ENCODE data around the gene PTP4A2.

The PTP4A2 gene

GRCh38 chr1:31875636-31876236, 62.4 kb downstream of the PTP4A2 start:
- H3K27me3 ChIP-seq (ENCODE audit: control insufficient read depth in 5 of 5, insufficient read depth in 4 of 5, low read length in 5 of 5): no peaks in the 10 kb centered on the region
- H3K4me1 ChIP-seq (ENCODE audit: control insufficient read depth in 5 of 5, insufficient read depth in 5 of 5, low read length in 5 of 5): peaks cover 2 to 26% (median 10%) of the 10 kb centered on the region in 5 donors
- no peak overlapping the region for H3K4me3 ChIP-seq (ENCODE audit: low read depth in 1 of 5, low read length in 5 of 5)
- H3K36me3 ChIP-seq (ENCODE audit: control insufficient read depth in 5 of 5, insufficient read depth in 5 of 5, low read length in 5 of 5): no peaks in the 10 kb centered on the region
- H3K27ac ChIP-seq (ENCODE audit: low read depth, low read length): no peak overlapping the region
- H3K9me3 ChIP-seq (ENCODE audit: control insufficient read depth in 5 of 5, low read length in 5 of 5): no peaks in the 10 kb centered on the region
- H3K9ac ChIP-seq (ENCODE audit: low read length in 5 of 5): no peak overlapping the region

GRCh38 chr1:31874942-31875341, 63.2 kb downstream of the PTP4A2 start:
- H3K4me3 ChIP-seq (ENCODE audit: low read depth in 1 of 5, low read length in 5 of 5): no peak overlapping the region
- H3K9ac ChIP-seq (ENCODE audit: low read length in 5 of 5): no peak overlapping the region
- peaks cover 2 to 24% (median 10%) of the 10 kb centered on the region in 5 donors for H3K4me1 ChIP-seq (ENCODE audit: control insufficient read depth in 5 of 5, insufficient read depth in 5 of 5, low read length in 5 of 5)

DNA sequence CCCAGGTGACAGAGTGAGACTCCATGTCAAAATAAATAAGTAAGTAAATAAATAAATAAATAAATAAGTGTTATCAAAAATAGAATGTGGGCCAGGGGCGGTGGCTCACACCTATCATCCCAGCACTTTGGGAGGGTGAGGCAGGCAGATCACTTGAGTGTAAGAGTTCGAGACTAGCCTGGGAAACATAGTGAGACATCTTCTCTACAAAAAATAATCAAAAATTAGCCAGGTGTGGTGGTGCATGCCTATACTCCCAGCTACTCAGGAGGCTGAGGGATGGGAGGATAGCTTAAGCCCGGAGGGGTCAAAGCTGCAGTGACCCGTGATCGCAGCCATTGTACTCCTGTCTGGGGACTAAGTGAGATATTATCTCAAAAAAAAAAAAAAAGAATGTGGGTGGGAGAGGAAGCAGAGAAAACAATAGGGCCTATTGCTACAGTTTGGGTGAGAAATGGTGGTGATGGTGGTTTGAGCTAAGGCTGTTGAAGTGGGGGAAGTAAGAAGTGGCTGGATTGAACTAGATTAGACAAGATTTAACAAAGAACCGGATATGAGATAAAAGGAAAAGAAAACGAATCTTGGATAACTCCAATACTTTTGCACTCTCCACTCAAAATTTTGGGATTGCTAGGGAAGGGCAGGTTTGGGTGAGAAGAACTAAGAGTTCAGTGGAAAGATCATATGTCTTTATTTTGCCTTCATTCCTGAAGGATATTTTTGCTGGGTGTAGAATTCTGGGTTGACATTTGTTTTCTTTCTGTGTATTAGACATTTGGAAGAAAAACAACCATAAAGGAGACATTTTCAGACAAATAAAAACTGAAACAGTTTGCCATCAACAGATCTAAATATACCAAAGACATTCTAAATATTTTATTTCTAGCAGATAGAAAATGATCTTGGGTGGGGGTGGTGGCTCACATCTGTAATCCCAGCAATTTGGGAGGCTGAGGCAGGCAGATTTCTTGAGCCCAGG, 65.2 kb downstream of the PTP4A2 start:
- no peak overlapping the region for H3K4me3 ChIP-seq (ENCODE audit: low read depth in 1 of 5, low read length in 5 of 5)
- H3K36me3 ChIP-seq (ENCODE audit: control insufficient read depth in 5 of 5, insufficient read depth in 5 of 5, low read length in 5 of 5): no peaks in the 10 kb centered on the region
- no peak overlapping the region for H3K27ac ChIP-seq (ENCODE audit: low read depth, low read length)
- no peaks in the 10 kb centered on the region for H3K9me3 ChIP-seq (ENCODE audit: control insufficient read depth in 5 of 5, low read length in 5 of 5)
- no peaks in the 10 kb centered on the region for H3K27me3 ChIP-seq (ENCODE audit: control insufficient read depth in 5 of 5, insufficient read depth in 4 of 5, low read length in 5 of 5)
- H3K4me1 ChIP-seq (ENCODE audit: control insufficient read depth in 5 of 5, insufficient read depth in 5 of 5, low read length in 5 of 5): peaks cover 2 to 21% (median 6%) of the 10 kb centered on the region in 5 donors
- H3K9ac ChIP-seq (ENCODE audit: low read length in 5 of 5): no peak overlapping the region

More at GRCh38 chr1:31874942-31875341, 63.2 kb downstream of the PTP4A2 start:
- H3K9me3 ChIP-seq (ENCODE audit: control insufficient read depth in 5 of 5, low read length in 5 of 5): no peaks in the 10 kb centered on the region
- H3K27me3 ChIP-seq (ENCODE audit: control insufficient read depth in 5 of 5, insufficient read depth in 4 of 5, low read length in 5 of 5): no peaks in the 10 kb centered on the region
- H3K27ac ChIP-seq (ENCODE audit: low read depth, low read length): no peak overlapping the region
- no peaks in the 10 kb centered on the region for H3K36me3 ChIP-seq (ENCODE audit: control insufficient read depth in 5 of 5, insufficient read depth in 5 of 5, low read length in 5 of 5)

- no peak overlapping the region for H3K27ac ChIP-seq (ENCODE audit: low read depth, low read length)
- H3K9ac ChIP-seq (ENCODE audit: low read length in 5 of 5): no peak overlapping the region
- H3K4me3 ChIP-seq (ENCODE audit: low read depth in 1 of 5, low read length in 5 of 5): no peak overlapping the region
- peaks cover 0 to 16% (median 0%) of the 10 kb centered on the region in 5 donors for H3K4me1 ChIP-seq (ENCODE audit: control insufficient read depth in 5 of 5, insufficient read depth in 5 of 5, low read length in 5 of 5)
- H3K27me3 ChIP-seq (ENCODE audit: control insufficient read depth in 5 of 5, insufficient read depth in 4 of 5, low read length in 5 of 5): no peaks in the 10 kb centered on the region
- H3K36me3 ChIP-seq (ENCODE audit: control insufficient read depth in 5 of 5, insufficient read depth in 5 of 5, low read length in 5 of 5): no peaks in the 10 kb centered on the region
- no peaks in the 10 kb centered on the region for H3K9me3 ChIP-seq (ENCODE audit: control insufficient read depth in 5 of 5, low read length in 5 of 5)
These were observed 66.5 kb downstream of the PTP4A2 start for GRCh38 chr1:31871703-31872102.

- Histone ChIP-seq H3K4me1 (ENCODE audit: control insufficient read depth in 5 of 5, insufficient read depth in 5 of 5, low read length in 5 of 5) (peaks cover 0 to 21% (median 3%) of the 10 kb centered on the region in 5 donors), H3K36me3 (ENCODE audit: control insufficient read depth in 5 of 5, insufficient read depth in 5 of 5, low read length in 5 of 5) (no peaks in the 10 kb centered on the region), H3K4me3 (ENCODE audit: low read depth in 1 of 5, low read length in 5 of 5) (no peak overlapping the region), H3K9me3 (ENCODE audit: control insufficient read depth in 5 of 5, low read length in 5 of 5) (no peaks in the 10 kb centered on the region), H3K27me3 (ENCODE audit: control insufficient read depth in 5 of 5, insufficient read depth in 4 of 5, low read length in 5 of 5) (no peaks in the 10 kb centered on the region), H3K9ac (ENCODE audit: low read length in 5 of 5) (no peak overlapping the region), H3K27ac (ENCODE audit: low read depth, low read length) (no peak overlapping the region)
These were observed 68.0 kb downstream of the PTP4A2 start for GRCh38 chr1:31870086-31870736.

GRCh38 chr1:31869449-31869848, 68.7 kb downstream of the PTP4A2 start:
- peaks cover 0 to 15% (median 3%) of the 10 kb centered on the region in 5 donors for H3K4me1 ChIP-seq (ENCODE audit: control insufficient read depth in 5 of 5, insufficient read depth in 5 of 5, low read length in 5 of 5)
- H3K36me3 ChIP-seq (ENCODE audit: control insufficient read depth in 5 of 5, insufficient read depth in 5 of 5, low read length in 5 of 5): no peaks in the 10 kb centered on the region
- H3K9me3 ChIP-seq (ENCODE audit: control insufficient read depth in 5 of 5, low read length in 5 of 5): no peaks in the 10 kb centered on the region
- no peak overlapping the region for H3K9ac ChIP-seq (ENCODE audit: low read length in 5 of 5)
- H3K4me3 ChIP-seq (ENCODE audit: low read depth in 1 of 5, low read length in 5 of 5): no peak overlapping the region
- no peak overlapping the region for H3K27ac ChIP-seq (ENCODE audit: low read depth, low read length)
- H3K27me3 ChIP-seq (ENCODE audit: control insufficient read depth in 5 of 5, insufficient read depth in 4 of 5, low read length in 5 of 5): no peaks in the 10 kb centered on the region

- no peaks in the 10 kb centered on the region for H3K36me3 ChIP-seq (ENCODE audit: control insufficient read depth in 5 of 5, insufficient read depth in 5 of 5, low read length in 5 of 5)
- H3K9me3 ChIP-seq (ENCODE audit: control insufficient read depth in 5 of 5, low read length in 5 of 5): no peaks in the 10 kb centered on the region
- no peak overlapping the region for H3K9ac ChIP-seq (ENCODE audit: low read length in 5 of 5)
- no peak overlapping the region for H3K27ac ChIP-seq (ENCODE audit: low read depth, low read length)
- peaks cover 0 to 15% (median 3%) of the 10 kb centered on the region in 5 donors for H3K4me1 ChIP-seq (ENCODE audit: control insufficient read depth in 5 of 5, insufficient read depth in 5 of 5, low read length in 5 of 5)
- H3K27me3 ChIP-seq (ENCODE audit: control insufficient read depth in 5 of 5, insufficient read depth in 4 of 5, low read length in 5 of 5): no peaks in the 10 kb centered on the region
- H3K4me3 ChIP-seq (ENCODE audit: low read depth in 1 of 5, low read length in 5 of 5): no peak overlapping the region
These were observed 69.3 kb downstream of the PTP4A2 start for GRCh38 chr1:31868862-31869261.

- Histone ChIP-seq H3K27me3 (ENCODE audit: control insufficient read depth in 5 of 5, insufficient read depth in 4 of 5, low read length in 5 of 5) (no peaks in the 10 kb centered on the region), H3K27ac (ENCODE audit: low read depth, low read length) (no peak overlapping the region), H3K4me1 (ENCODE audit: control insufficient read depth in 5 of 5, insufficient read depth in 5 of 5, low read length in 5 of 5) (peaks cover 0 to 15% (median 3%) of the 10 kb centered on the region in 5 donors), H3K4me3 (ENCODE audit: low read depth in 1 of 5, low read length in 5 of 5) (no peak overlapping the region), H3K36me3 (ENCODE audit: control insufficient read depth in 5 of 5, insufficient read depth in 5 of 5, low read length in 5 of 5) (no peaks in the 10 kb centered on the region), H3K9ac (ENCODE audit: low read length in 5 of 5) (no peak overlapping the region), H3K9me3 (ENCODE audit: control insufficient read depth in 5 of 5, low read length in 5 of 5) (no peaks in the 10 kb centered on the region)
These were observed 70.6 kb downstream of the PTP4A2 start for GRCh38 chr1:31867546-31867945.

- Histone ChIP-seq H3K27me3 (ENCODE audit: control insufficient read depth in 5 of 5, insufficient read depth in 4 of 5, low read length in 5 of 5) (no peaks in the 10 kb centered on the region), H3K27ac (ENCODE audit: low read depth, low read length) (no peak overlapping the region), H3K9ac (ENCODE audit: low read length in 5 of 5) (no peak overlapping the region), H3K4me1 (ENCODE audit: control insufficient read depth in 5 of 5, insufficient read depth in 5 of 5, low read length in 5 of 5) (peaks cover 0 to 15% (median 3%) of the 10 kb centered on the region in 5 donors), H3K36me3 (ENCODE audit: control insufficient read depth in 5 of 5, insufficient read depth in 5 of 5, low read length in 5 of 5) (no peaks in the 10 kb centered on the region), H3K9me3 (ENCODE audit: control insufficient read depth in 5 of 5, low read length in 5 of 5) (no peaks in the 10 kb centered on the region), H3K4me3 (ENCODE audit: low read depth in 1 of 5, low read length in 5 of 5) (no peak overlapping the region)
These were observed 71.6 kb downstream of the PTP4A2 start for GRCh38 chr1:31866450-31867032.
